Stomach (tissue), 4 donors: ENCODE data around the gene GFY.

Experiments used
- POLR2A ChIP-seq, 4 donors: fragments of 450-650 bp; IDR thresholded peaks; one replicate each; pipeline ENCODE4 v1.6.1; 2016; ENCODE audit warnings: antibody characterized with exemption in 4 of 4, control low read depth in 2 of 4, mild to moderate bottlenecking in 1 of 4, moderate library complexity in 1 of 4
- TF ChIP-seq, protein P1 (sequence below), 7 experiments: fragments of 450-650 bp in 4 of 7; fragments of 200-600 bp in 3 of 7; sonication (generic) in 3 of 7; IDR thresholded peaks; one replicate each; pipeline ENCODE4 v1.5.1; 2016 to 2019; ENCODE audit warnings: antibody characterized with exemption in 7 of 7, control low read depth in 2 of 7, mild to moderate bottlenecking in 1 of 7

DNA sequence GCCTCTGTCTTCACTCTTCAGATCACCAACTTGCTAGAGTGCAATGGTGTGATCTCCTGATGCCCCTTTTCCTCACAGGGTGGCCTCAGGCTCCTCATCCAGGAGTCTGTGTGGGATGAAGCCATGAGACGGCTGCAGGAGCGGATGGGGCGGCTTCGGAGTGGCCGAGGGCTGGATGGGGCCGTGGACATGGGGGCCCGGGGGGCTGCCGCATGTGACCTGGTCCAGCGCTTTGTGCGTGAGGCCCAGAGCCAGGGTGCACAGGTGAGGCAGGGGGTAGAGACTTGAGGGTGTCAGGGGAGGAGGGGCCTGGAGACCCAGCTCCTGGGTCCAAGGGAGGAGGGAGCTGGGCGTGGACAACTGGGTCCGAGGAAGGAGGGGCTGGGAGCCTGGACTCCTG, 37.3 kb downstream of the GFY start:
- no peak for TF ChIP-seq POLR2A (IDR thresholded peaks at IDR 0.05)
- TF ChIP-seq, protein P1, sequence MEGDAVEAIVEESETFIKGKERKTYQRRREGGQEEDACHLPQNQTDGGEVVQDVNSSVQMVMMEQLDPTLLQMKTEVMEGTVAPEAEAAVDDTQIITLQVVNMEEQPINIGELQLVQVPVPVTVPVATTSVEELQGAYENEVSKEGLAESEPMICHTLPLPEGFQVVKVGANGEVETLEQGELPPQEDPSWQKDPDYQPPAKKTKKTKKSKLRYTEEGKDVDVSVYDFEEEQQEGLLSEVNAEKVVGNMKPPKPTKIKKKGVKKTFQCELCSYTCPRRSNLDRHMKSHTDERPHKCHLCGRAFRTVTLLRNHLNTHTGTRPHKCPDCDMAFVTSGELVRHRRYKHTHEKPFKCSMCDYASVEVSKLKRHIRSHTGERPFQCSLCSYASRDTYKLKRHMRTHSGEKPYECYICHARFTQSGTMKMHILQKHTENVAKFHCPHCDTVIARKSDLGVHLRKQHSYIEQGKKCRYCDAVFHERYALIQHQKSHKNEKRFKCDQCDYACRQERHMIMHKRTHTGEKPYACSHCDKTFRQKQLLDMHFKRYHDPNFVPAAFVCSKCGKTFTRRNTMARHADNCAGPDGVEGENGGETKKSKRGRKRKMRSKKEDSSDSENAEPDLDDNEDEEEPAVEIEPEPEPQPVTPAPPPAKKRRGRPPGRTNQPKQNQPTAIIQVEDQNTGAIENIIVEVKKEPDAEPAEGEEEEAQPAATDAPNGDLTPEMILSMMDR (IDR thresholded peaks at IDR 0.05): no peak
